H1 (cell line): Measurements from ENCODE around the gene MBOAT2. TPM values are rescaled to one million over a fixed set of nuclear protein-coding genes. Genes with fewer than 3 reads are reported as not detected.

ENCODE experiments used
- SP4 ChIP-seq: IDR thresholded peaks from 2 replicates; pipeline ENCODE4 v1.6.1; 2012; ENCODE audit warnings: low read length, inconsistent platforms
- polyA plus RNA-seq, 7 experiments: library from polyadenylated mRNA; depleted of rRNA in 3 of 7; stranded (reverse) in 5 of 7; unstranded in 2 of 7; fragments of >200 nt in 5 of 7; fragments of 200-250 nt in 2 of 7; gene quantifications; 1 replicate in 5 of 7; 2 replicates in 1 of 7; 4 replicates in 1 of 7; pipeline versions ENCODE4 v1.2.1 to v1.2.3, GENCODE V29; 2011 to 2013; ENCODE audit warnings: missing spikeins in 2 of 7, mixed read lengths in 2 of 7
- total RNA-seq: library from RNA; stranded (reverse); fragmentation: NEBNext Ultra II Directional; extraction: Animal tissue kit (Norgen Biotek cat#: 25700); gene quantifications from 2 replicates; pipeline ENCODE4 v1.2.1, GENCODE V29; 2021
- TF ChIP-seq, protein P1 (sequence below): fragments of 300-600 bp; sonication (generic); IDR thresholded peaks from 2 replicates; pipeline ENCODE4 v1.7.1; 2012; ENCODE audit warnings: low read length, moderate library complexity, mild to moderate bottlenecking, inconsistent platforms; ENCODE audit not compliant: insufficient replicate concordance

The MBOAT2 gene
- total and polyA plus RNA-seq, 2 of the 8 experiments (the other 6 are each of a cell fraction or from before 2014, with no cell fraction given) = 11.2 to 23.4 TPM

DNA sequence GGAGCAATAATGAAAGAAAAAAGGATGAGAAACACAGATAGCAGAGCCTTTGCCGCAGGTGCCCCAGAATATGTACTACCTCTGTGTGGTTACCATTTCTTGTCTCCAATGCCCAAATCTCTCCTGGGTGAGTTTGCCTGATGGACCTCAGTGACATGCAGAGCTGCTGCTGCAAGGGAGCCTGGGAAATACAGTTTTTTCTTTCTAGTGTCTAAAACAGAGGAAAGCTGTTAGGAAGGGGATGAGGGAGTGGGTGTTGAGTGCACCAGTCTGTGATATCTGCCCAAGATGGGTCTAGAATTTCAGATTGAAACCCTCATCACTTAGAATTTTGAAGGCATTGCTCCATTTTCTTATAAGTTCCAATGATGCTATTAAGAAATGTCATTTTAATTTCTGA lies 9.9 kb upstream of the MBOAT2 start (continued):
- TF ChIP-seq, protein P1, sequence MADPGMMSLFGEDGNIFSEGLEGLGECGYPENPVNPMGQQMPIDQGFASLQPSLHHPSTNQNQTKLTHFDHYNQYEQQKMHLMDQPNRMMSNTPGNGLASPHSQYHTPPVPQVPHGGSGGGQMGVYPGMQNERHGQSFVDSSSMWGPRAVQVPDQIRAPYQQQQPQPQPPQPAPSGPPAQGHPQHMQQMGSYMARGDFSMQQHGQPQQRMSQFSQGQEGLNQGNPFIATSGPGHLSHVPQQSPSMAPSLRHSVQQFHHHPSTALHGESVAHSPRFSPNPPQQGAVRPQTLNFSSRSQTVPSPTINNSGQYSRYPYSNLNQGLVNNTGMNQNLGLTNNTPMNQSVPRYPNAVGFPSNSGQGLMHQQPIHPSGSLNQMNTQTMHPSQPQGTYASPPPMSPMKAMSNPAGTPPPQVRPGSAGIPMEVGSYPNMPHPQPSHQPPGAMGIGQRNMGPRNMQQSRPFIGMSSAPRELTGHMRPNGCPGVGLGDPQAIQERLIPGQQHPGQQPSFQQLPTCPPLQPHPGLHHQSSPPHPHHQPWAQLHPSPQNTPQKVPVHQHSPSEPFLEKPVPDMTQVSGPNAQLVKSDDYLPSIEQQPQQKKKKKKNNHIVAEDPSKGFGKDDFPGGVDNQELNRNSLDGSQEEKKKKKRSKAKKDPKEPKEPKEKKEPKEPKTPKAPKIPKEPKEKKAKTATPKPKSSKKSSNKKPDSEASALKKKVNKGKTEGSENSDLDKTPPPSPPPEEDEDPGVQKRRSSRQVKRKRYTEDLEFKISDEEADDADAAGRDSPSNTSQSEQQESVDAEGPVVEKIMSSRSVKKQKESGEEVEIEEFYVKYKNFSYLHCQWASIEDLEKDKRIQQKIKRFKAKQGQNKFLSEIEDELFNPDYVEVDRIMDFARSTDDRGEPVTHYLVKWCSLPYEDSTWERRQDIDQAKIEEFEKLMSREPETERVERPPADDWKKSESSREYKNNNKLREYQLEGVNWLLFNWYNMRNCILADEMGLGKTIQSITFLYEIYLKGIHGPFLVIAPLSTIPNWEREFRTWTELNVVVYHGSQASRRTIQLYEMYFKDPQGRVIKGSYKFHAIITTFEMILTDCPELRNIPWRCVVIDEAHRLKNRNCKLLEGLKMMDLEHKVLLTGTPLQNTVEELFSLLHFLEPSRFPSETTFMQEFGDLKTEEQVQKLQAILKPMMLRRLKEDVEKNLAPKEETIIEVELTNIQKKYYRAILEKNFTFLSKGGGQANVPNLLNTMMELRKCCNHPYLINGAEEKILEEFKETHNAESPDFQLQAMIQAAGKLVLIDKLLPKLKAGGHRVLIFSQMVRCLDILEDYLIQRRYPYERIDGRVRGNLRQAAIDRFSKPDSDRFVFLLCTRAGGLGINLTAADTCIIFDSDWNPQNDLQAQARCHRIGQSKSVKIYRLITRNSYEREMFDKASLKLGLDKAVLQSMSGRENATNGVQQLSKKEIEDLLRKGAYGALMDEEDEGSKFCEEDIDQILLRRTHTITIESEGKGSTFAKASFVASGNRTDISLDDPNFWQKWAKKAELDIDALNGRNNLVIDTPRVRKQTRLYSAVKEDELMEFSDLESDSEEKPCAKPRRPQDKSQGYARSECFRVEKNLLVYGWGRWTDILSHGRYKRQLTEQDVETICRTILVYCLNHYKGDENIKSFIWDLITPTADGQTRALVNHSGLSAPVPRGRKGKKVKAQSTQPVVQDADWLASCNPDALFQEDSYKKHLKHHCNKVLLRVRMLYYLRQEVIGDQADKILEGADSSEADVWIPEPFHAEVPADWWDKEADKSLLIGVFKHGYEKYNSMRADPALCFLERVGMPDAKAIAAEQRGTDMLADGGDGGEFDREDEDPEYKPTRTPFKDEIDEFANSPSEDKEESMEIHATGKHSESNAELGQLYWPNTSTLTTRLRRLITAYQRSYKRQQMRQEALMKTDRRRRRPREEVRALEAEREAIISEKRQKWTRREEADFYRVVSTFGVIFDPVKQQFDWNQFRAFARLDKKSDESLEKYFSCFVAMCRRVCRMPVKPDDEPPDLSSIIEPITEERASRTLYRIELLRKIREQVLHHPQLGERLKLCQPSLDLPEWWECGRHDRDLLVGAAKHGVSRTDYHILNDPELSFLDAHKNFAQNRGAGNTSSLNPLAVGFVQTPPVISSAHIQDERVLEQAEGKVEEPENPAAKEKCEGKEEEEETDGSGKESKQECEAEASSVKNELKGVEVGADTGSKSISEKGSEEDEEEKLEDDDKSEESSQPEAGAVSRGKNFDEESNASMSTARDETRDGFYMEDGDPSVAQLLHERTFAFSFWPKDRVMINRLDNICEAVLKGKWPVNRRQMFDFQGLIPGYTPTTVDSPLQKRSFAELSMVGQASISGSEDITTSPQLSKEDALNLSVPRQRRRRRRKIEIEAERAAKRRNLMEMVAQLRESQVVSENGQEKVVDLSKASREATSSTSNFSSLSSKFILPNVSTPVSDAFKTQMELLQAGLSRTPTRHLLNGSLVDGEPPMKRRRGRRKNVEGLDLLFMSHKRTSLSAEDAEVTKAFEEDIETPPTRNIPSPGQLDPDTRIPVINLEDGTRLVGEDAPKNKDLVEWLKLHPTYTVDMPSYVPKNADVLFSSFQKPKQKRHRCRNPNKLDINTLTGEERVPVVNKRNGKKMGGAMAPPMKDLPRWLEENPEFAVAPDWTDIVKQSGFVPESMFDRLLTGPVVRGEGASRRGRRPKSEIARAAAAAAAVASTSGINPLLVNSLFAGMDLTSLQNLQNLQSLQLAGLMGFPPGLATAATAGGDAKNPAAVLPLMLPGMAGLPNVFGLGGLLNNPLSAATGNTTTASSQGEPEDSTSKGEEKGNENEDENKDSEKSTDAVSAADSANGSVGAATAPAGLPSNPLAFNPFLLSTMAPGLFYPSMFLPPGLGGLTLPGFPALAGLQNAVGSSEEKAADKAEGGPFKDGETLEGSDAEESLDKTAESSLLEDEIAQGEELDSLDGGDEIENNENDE = no peak
- TF ChIP-seq SP4 = no peak
